Renal pelvis (tissue), 12 donors: ENCODE results near the gene PDLIM3. TPM values are rescaled to one million over a fixed set of nuclear protein-coding genes. Genes with fewer than 3 reads are reported as not detected.
A peak's percentile ranks its signal among the peaks of the same experiment; 100 is the strongest.

Experiments used
- DNase-seq: peaks from one replicate; pipeline ENCODE4 v3.0.0-alpha.2; 2013
- long read RNA-seq, 16 experiments: transcript quantifications; one replicate each; lab custom pipeline, GENCODE V29; 2026
- polyA plus RNA-seq, 3 donors: library from polyadenylated mRNA; unstranded; fragments of 120-200 nt; gene quantifications; one replicate each; pipeline ENCODE4 v1.2.1, GENCODE V29; 2013; ENCODE audit not compliant: insufficient read length in 3 of 3

Gene PDLIM3, protein sequence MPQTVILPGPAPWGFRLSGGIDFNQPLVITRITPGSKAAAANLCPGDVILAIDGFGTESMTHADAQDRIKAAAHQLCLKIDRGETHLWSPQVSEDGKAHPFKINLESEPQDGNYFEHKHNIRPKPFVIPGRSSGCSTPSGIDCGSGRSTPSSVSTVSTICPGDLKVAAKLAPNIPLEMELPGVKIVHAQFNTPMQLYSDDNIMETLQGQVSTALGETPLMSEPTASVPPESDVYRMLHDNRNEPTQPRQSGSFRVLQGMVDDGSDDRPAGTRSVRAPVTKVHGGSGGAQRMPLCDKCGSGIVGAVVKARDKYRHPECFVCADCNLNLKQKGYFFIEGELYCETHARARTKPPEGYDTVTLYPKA
- 1 to 10 TPM; 4.5 to 4.9 (median 4.7) TPM for polyA plus RNA-seq
- long read RNA-seq, donor 1, partial matches to known transcripts = 0 of 2 reads
- long read RNA-seq, donor 1, other reads (novel, unspliced or antisense) = 0 of 2 reads
- long read RNA-seq, donor 2, transcript PDLIM3-203 (7 exons, 1,672 nt) = major isoform, 5 of 12 reads
- long read RNA-seq, donor 2, partial matches to known transcripts = 7 of 12 reads
- long read RNA-seq, donor 2, other reads (novel, unspliced or antisense) = 0 of 12 reads
- long read RNA-seq, donor 3, partial matches to known transcripts = 0 of 4 reads
- long read RNA-seq, donor 3, other reads (novel, unspliced or antisense) = 0 of 4 reads
- long read RNA-seq, donor 4 = 0 reads
- long read RNA-seq, donor 5 = 0 reads
- long read RNA-seq, donor 6 = 0 reads
- long read RNA-seq, donor 7, partial matches to known transcripts = 0 of 4 reads
- long read RNA-seq, donor 7, other reads (novel, unspliced or antisense) = 0 of 4 reads
- long read RNA-seq, donor 8, partial matches to known transcripts = 0 of 3 reads
- long read RNA-seq, donor 8, other reads (novel, unspliced or antisense) = 0 of 3 reads
- long read RNA-seq, donor 9, partial matches to known transcripts = 0 of 1 reads
- long read RNA-seq, donor 9, other reads (novel, unspliced or antisense) = 0 of 1 reads
- long read RNA-seq, donor 10, partial matches to known transcripts = 0 of 2 reads
- long read RNA-seq, donor 10, other reads (novel, unspliced or antisense) = 0 of 2 reads
- long read RNA-seq, donor 11 = 0 reads
- long read RNA-seq, donor 12, partial matches to known transcripts = 0 of 3 reads
- long read RNA-seq, donor 12, other reads (novel, unspliced or antisense) = 0 of 3 reads
- long read RNA-seq, donor 13, partial matches to known transcripts = 0 of 3 reads
- long read RNA-seq, donor 13, other reads (novel, unspliced or antisense) = 0 of 3 reads
- long read RNA-seq, donor 14 = 0 reads
- long read RNA-seq, donor 15, transcript PDLIM3-203 (7 exons, 1,672 nt) = major isoform, 17 of 17 reads
- long read RNA-seq, donor 15, partial matches to known transcripts = 0 of 17 reads
- long read RNA-seq, donor 15, other reads (novel, unspliced or antisense) = 0 of 17 reads
- long read RNA-seq, donor 16, partial matches to known transcripts = 0 of 2 reads
- long read RNA-seq, donor 16, other reads (novel, unspliced or antisense) = 0 of 2 reads

DNA sequence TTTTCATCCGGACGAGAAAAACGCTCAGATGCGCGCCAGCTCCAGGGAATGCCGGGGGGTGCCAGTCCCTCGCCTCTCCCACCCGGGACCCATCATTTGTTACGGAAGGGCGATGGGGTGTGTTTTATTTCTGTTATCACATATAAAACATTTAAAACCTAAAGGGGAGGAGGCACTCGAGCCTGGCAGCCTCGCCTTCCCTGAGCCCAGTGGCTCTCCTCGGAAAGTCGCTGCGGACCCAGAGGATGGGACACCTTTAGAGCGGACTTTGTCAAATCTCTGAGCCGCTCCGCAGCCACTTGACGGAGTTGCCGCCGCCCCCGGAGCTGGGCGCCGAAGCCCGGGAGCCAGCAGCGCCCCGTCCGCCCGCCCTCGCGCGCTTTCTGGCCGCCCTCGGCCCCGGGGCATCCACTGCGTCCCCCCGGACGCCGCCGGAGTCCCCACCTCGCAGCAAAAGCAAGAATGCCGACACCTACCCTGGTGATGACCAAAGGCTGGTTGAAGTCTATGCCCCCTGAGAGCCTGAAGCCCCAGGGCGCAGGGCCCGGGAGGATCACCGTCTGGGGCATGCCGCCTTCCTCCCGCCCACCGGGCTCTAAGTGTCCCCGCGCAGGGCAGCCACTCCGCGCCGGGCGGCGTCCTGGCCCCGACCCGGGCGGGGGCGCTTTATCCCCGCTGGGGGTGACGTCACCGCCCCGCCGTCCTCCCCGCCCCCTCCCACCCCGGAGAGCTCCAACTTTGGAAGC is at the start of gene PDLIM3:
Gene PDLIM3 (minus strand): TSS at position 642 of the 746 bp plus-strand sequence. CDS start 73 bp downstream, at position 569.
- DNase-seq = peak; percentile 46

DNA sequence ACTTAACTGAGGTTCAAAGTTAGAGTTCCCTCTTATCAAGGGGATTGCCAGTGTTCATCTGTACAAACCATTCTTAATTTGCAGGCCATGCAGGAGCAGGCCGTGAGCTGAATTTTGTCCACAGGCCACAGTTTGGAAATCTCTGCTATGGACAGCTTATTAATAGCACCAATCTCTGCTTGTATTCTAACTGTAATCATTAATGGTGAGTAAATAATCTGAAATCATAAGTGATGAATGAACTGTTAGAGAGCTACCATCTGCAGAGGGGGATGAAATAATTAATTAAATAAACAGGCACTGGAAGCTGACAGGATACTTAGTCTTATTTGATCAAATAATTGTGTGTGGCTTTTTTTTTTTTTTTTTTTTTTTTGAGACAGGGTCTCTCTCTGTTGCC is 48.5 kb upstream of the PDLIM3 start:
- DNase-seq = no peak

DNA sequence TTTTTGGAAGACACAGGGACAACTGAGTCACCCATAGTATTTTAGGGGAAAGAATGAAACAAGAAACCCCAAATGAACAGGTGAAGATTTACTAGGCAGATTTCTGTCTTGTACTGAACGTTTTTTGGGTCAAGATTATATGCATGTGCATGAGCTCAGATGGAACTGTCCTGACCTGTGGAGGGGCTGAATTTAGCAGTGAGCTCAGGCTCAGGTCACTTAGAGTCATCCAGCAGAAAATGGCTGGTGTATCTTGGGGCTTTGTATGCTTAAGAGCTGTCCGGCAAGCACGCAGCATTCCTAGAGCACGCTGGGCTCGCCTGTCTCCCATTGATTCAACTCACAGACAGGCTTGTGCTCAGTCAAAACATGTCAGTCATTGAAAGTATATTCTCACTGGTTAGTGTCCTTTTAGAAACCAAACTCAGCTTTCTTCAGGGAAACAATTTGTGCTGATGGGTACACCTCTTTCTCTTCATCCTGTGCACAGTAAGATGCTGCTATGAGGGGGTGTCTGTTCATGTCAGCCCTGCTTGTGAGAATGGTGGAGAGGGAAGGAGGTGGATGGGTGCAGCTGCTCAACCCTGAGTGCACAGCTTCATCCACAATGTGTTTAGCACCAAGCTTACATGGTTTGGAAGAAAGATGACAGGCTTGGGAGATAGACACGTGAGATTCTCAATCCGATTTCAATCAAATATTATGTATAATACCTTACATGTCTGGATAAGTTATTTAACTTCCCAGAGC is 47.5 kb upstream of the PDLIM3 start:
- DNase-seq = no peak

DNA sequence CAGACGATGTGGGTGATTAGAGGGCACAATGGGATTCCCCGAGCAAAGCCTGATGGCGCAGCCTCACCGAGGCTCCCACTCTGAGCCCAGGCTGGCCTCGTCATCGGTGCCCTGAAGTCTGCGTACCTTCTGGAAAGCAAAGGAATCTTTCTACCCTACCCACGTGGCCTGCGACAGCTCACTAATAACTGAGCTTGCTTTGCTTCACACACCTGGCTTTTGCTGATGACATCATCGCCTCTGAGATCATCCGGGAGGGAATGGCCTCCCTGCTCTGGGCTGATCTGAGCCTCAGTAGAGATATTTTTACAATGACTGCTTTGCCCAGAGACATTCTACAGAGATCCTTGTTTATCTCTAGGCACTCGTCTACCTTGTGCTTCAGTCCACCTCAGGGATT is 45.4 kb upstream of the PDLIM3 start:
- no peak for DNase-seq

DNA sequence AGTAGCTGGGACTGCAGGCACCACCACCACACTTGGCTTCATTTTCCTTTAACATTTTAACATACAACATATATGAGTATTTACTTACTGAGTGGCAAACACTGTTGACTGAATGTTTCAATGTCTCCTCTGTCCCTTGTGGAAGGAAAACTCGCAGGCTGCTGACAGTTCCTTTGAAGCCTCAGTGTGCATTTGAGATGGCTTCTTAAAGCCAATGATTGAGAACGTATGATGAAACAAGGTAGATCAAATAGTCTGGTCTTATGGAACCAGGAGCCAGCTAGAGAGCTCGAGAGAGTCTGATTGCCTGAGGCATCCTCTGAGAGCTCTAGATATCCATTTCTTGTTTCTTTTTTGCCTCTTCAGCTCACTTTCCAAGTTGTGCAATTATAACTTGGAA is 43.0 kb upstream of the PDLIM3 start:
- DNase-seq = no peak

DNA sequence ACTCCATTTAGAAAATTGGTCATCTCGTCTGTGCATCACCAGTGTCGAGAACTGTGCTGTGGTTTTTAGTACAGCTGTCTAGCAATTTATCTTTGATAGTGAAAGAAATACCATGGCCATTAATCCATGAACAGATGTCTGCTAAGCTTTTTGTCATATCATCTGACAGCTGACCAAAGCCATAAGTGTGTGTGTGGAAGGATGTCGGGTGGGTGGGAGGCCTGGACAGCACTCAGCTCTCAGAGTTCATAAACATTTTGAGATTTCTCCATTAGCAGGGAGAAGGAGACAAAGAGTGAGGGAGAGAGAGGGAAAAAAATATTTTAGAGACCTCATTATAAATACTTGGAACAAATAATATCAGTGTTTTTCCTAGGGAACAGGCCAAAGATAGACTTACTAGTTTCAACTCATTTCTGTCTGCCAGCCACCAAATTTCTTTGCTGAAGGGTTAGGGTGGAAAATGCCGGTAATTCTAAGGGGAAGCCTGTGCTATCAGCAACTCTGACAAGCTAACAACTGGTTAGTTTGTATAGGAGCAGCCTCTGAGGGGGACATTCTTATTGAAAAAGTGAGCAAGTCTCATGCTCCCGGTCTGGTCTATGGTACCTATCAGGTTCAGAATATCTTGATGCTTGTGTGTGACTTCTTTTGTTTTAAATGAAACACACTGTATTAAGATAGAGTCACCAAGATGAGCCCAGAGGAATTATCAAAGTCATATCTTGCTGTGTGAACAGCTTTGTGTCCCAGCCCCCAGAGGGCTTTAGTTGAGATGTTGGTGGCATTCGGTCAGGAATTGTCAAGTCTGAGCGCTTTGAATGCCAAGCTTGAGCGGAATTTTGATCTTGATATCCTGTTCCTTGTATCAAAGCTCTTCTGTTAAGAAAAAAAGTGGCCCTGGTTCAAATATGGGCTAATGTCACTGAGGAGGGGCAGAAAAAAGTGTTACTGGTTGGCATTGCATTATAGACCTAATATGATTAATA is 41.9 kb upstream of the PDLIM3 start:
- DNase-seq = no peak

DNA sequence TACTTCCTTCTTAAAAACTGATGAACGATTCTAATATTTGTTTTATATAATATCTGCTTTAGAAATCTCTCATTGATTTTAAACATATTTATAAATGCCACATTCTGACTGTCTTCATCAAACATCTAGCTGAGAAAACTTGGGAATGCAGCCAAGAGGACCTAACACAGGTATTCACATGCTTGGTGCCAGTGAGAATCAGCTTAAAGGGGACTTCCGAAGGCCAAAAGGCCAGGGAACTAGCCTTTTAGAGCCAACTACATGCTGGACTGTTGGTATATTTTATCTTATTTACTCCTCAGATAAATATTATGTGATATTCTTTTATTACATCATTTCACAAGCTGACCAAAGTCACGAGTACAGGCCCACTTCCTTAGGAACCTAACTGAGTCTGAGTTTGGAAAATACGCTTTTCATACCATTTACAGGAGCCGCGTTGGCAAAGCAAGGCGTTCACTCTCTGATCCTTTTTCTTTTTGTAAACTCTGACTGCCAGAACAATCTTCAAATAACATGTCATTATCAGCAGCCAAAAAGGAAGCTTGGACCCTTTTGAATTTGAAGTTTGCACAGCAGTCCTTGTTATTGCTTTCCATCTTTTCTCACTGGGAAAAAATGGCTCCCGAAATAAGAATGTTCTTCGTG is 41.1 kb upstream of the PDLIM3 start:
- DNase-seq = no peak

DNA sequence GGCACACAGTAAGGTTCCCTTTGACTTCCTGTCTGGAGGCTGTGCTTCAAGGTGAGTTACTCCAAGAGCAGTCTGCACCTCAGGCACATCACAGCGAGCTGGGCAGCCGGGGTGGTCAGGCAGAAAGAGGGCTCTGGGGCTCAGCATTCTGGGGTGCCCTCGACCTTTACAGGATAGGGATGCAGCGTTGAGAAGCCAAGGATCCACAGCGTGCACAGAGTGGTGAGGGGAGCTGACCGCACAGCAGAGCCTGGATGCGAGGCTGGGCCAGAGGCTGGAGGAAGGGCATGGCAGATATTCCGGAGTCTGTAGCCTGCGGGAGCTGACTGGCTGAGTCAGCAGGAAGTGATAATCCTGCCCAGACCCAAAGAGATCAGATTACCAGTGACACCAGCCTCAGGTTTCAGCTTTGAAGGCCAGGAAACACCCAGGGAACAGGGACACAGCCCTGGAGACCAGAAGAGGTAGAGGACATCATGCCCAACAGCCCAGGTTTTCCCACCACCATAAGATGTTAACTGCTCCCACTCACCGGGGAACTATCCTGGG is 38.4 kb upstream of the PDLIM3 start:
- DNase-seq = no peak

DNA sequence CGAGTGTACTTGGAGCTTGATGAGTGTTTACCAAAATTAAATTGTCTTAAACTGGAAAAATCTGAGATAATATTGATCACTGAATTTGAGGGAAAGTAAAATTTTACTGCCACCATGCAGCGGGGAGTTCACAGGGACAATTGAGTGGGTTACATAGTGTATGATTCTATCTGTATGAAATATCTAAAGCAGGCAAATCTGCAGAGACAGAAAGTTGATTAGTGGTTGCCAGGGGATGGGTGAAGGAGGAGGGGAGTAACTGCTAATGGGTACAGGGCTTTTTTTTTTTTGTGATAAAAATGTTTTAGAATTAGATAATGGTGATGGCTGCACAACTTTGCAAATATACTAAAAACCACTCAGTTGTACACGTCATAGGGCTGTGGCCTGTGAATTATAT is 35.4 kb upstream of the PDLIM3 start:
- no peak for DNase-seq

DNA sequence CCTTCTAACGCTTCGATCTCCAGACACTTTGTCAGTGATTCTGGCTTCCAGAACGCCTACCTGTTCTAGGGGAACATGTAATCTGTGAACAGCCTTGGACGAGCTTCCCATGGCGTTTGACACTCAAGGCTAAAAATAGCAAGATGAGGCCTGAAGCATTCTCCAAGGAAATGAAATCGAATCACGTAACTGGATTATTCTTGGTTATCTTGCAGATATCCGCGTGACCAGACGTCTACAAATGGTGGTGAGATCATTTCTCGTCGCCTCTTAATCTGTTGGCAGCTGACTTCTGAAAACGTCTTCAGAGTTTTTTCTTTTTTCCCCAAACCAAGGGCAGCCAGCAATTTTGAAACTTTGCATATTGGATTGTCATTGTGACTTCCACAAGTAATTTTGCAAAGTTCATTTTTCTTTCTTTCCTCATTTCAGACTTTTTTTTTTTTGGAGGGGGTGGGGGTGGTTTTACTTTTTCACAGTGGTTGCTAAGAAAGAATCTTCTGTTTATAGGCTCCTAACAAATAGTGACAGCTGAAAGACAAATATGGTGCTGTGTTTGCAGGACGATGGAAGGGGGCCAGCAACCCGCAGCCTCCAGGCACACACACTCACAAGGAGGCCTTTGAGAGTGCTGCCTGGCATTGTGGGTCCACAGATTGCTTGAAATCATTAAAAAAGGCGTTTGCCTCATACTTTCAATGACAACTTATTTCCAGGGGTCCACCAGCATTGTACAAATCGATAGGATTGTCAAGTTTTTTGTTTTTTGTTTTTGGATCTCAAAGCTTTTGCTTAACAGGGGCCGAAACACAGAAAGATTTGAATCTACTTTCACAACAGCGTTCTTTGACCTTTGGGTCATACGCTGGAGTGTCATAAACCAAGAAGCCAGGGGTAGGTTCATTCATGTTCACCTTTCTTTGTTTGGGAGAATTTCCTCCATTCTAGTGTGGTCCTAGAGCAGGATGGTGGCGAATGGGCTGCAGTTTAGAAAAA is 32.4 kb upstream of the PDLIM3 start:
- no peak for DNase-seq

DNA sequence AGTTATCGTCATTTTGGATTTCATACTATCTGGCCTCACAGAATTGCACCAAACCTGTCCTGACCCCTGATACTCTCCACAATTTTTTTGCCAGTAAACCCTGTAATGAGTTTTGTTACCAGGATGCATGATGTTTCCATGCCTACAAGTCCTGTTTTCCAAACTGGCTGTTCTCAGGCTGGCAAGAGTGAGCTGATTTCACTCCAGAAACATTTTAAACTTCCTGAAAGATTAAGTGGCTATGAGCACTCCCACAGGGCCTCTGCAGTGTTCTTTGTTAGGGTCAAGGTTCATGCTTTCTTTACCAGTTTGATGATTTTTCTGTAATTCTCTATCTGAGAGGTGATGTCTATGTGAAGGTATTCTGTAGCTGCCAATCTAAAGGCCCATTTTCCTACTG is 31.7 kb upstream of the PDLIM3 start:
- DNase-seq = no peak

DNA sequence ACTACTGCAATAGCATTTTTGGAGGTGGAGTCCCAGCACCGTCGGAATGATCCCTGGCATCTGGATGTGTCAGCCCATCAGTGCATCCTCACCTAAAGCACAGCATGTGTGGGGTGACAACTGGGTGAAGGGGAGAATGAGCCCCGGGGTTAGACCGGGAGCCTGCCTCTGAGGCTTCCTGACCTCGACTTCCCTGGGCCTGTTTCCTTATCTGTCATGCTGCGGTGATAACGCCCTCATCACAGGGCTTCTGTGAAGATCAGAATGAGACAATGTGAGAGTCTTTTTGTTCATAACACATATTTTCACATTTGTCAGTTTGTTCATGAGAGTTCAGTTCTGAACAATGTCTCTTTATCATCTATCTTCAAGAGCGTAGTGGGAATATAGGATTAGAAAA is 31.1 kb upstream of the PDLIM3 start:
- no peak for DNase-seq

DNA sequence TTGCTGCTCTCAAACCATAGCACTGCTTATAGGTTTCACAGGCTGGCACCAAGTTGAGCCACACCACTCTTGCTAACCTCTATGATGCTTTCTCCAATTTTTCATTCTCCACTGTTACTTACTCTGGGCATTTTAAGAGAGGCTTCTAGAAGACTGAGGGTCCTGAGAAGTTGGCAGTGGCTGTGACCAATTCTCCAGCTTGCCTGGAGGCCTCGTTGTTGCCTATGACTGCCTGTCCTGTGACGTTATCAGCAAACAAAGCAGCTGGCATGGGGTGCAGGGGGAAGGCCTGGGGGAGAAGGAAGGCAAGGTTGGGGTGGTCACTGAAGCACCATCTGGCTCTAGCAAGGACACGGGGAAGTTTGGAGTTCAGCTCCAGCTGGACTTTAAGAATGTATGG is 30.4 kb upstream of the PDLIM3 start:
- no peak for DNase-seq

DNA sequence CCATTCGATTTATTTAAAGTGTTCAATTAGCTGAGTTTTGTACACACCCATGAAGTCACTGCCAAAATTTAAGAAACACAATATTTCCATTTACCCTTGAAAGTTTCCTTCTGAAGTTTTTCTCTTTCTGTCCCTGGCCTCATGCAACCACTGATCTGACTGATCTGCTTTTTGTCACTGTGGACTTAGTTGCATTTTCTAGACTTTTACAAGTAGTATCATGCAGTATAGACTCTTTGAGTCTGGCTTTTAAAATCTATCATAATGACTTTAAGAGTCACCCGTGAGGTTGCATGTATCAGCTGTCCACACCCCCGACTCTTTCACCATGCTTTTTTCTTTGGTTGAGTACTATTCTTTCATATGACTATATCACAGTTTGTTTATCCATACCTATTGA is 29.0 kb upstream of the PDLIM3 start:
- DNase-seq = no peak

DNA sequence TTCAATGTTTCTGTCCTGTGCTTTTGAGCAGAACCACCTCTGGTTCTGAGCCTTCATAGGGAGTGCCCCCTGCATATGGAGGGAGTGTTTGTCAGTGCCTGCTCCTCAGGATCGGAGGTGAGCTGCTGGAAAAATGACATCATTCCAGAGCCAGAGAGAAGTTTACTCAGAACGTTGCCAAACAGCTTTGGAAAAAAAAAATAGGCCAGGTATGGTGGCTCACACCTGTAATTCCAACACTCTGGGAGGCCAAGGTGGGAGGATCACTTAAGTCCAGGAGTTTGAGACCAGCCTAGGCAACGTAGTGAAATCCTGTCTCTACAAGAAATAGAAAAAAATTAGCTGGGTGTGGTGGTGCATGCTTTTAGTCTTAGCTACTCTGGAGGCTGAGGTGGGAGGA is 27.2 kb upstream of the PDLIM3 start:
- no peak for DNase-seq

DNA sequence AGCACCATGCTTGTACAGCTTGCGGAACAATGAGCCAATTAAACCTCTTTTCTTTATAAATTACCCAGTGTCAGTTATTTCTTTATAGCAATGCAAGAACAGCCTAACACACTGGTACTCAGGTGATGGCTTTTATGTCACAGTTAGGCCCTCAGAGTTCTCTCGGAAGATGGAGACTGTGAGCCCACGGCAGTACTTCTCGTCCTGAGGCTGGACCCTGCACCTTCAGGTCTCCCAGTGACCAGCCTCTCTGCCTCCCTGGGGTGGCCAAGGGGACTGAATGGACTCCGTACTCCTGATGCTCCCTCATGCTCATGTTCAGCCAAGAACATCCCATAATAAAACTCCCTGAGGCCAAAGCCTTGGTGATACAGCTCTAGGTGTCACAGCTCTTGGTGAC is 25.0 kb upstream of the PDLIM3 start:
- no peak for DNase-seq

DNA sequence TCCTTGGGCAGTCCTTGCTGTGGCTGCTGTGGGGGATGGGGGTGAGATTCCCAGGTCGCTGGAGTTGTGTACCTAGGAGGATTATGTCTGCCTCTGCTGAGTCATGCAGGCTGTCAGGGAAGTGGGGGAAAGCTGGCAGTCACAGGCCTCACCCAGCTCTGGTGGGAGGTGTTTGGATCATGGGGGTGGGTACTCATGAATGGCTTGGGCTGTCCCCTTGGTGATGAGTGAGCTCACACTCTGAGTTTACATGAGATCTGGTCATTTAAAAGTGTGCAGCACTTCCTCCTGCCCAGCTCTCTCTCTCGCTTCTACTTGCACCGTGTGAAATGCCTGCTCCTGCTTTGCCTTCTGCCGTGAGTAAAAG is 24.6 kb upstream of the PDLIM3 start:
- no peak for DNase-seq
